GM12892 (cell line): ENCODE data around the gene ADGRG6.
"Not testable (repeated sequence)": the region's sequence is repeated elsewhere in the genome, so short reads cannot be mapped to it uniquely, and the experiment has no call there.

Source experiments
- DNase-seq: peaks from one replicate; pipeline ENCODE4 v3.0.0; 2011; ENCODE audit not compliant: insufficient read length
- FAIRE-seq: peaks from 2 replicates; lab custom pipeline; 2011; peaks lifted over from hg19 to GRCh38; lab: Jason Lieb, UNC
- POLR2A ChIP-seq: IDR thresholded peaks from 2 replicates; pipeline ENCODE4 v1.6.1; 2011; ENCODE audit warnings: low read depth, low read length, control low read depth
- POLR2AphosphoS5 ChIP-seq: IDR thresholded peaks from 2 replicates; pipeline ENCODE4 v1.6.1; 2011; ENCODE audit warnings: low read depth, low read length, control low read depth
- TAF1 ChIP-seq: IDR thresholded peaks from 2 replicates; pipeline ENCODE4 v1.6.1; 2011; ENCODE audit warnings: low read depth, mild to moderate bottlenecking, control low read depth, low read length, borderline replicate concordance

Gene ADGRG6

DNA sequence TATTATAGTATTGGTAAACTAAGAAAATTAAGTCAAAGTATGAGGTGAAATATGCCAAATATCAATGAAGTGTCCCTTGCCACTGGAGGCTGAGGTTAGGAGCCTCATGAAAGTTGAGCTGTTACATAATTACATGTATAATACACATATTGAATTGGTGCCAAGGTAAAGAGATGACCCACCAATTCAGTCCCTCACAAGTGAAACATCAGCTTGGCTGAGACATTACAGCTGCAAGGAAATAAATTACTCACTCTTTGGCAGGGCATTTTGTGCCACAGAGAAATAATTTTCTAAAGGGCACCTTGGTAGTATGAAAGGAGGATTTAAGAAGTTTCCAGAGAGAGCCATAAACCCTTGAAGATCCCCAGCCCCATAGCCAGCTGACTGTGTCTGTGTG lies 127.4 kb downstream of the ADGRG6 start:
- TF ChIP-seq TAF1 = no peak
- TF ChIP-seq POLR2AphosphoS5 = no peak
- no peak for TF ChIP-seq POLR2A
- DNase-seq (no peak), FAIRE-seq (no peak)

DNA sequence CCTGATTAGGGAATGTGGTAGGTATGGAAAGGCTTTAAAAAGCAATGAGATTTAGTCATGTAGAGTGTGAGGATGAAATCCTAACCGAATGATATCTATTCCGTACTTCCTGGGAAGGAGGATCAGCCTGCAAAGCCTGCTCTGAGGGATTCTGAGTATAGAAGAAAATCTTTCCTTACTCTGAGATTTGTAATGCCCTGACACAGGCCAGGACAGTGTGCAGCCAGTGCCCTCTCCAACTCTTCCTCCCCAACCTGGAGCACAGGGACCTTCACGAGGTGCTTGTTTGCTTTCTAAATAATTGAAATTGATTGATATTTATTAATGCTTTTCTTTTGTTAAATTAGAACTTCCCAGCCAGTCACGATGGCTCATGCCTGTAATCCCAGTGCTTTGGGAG lies 131.6 kb downstream of the ADGRG6 start:
- TF ChIP-seq POLR2A = no peak
- TF ChIP-seq TAF1 = no peak
- TF ChIP-seq POLR2AphosphoS5 = no peak
- no peak for DNase-seq
- no peak for FAIRE-seq

DNA sequence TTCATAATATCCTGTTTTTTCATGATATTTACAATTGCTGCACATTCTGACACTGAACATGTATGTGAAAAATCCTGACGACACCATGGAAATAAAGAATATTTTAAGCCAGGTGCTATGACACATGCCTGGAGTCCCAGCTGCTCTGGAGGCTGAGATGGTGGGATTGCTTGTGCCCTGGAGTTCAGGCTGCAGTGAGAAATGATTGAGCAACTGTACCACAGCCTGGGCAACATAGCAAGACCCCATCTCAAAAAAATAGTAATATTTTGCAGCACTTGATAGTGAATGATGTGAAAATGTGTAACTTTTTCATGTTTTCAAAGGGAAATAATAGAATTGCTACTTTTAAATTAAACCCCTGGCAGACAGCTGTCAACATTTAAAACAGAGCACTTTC lies 137.1 kb downstream of the ADGRG6 start:
- FAIRE-seq (no peak), DNase-seq (no peak)
- TF ChIP-seq POLR2AphosphoS5 = no peak
- no peak for TF ChIP-seq TAF1
- TF ChIP-seq POLR2A = no peak

DNA sequence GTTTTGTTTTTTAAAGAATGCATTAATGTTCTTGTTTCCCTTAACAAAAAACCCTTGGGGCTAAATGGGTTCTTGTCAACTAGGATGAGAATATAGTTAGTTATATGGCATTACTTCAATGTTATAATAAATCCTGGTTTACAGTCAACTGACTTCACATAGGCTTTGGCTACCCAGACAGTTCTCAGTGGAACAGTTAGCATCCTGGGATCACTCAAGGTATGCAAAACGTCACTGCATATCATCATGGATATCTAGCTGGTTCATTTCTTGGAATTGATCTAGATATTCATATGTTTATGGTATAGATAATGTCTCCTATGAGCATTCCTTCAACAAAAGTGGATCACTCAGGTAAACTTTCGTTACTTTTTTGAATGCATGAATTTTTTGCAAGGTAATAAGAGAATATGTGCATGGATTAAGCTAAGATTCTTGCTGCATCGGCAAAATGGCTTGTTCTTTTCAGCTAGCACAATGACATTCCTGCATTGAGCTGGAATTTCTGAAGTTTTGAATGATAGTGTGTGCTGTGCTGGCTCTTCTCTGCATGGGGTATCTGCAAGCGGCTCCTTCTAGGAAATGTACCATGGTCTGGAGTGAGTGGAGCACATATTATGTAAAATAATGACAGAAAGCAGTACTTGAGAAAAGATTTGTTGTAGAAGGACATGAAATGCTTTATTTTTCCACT lies 138.9 kb downstream of the ADGRG6 start:
- FAIRE-seq (no peak), DNase-seq (no peak)
- no peak for TF ChIP-seq TAF1

DNA sequence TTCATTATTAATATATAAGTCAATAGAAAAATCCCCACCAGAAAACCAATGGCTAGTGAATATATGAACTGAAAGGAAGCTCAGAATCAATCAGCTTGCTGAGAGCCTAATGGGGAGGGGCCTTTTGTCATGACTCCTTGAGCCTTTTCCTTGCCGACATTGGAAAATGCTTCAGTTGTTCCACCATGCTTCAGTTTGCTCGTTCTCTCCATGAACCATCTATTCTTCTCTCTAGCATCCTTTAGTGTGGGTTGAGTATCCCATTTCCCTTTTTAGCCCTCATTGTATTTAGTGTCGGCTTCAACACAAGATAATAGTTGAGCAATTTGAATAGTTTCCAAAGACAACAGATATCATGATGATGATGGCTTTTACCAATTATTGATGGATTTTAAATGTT lies 139.9 kb downstream of the ADGRG6 start:
- TF ChIP-seq TAF1 (no peak), POLR2A (no peak)
- no peak for FAIRE-seq
- DNase-seq = no peak

DNA sequence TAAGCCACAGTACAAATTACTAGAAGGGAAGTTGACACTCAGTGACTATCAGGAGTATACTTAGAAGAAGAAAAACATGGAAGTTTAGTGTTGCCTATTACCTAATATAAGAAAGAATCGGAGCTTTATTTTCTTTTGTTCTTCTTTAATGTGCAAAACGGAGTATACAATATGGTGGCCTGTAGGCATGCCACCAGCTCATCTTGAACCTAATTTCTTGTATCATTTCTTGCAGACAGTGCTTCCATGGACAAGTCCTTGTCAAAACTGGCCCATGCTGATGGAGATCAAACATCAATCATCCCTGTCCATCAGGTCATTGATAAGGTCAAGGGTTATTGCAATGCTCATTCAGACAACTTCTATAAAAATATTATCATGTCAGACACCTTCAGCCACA lies 141.3 kb downstream of the ADGRG6 start:
- no peak for DNase-seq
- TF ChIP-seq POLR2AphosphoS5 (no peak), POLR2A (no peak), TAF1 (no peak)
- FAIRE-seq = no peak

DNA sequence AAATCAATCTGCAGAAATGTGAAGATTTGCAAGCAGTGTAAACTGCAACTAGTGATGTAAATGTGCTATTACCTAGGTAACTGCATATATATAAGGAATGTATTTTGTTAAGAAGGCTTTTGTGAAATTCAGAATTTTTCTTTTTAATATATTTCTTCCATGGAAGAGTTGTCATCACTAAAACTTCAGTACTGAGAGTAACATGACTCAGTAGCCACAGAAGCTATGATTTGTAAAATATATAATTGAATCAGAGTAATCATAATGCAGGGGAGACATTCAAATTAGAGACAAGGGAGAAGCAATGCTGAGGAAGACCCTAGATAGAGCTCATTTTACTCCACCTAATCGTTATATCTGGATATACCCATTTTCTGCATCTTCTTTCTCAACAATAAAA lies 141.7 kb downstream of the ADGRG6 start:
- no peak for FAIRE-seq
- DNase-seq = no peak

DNA sequence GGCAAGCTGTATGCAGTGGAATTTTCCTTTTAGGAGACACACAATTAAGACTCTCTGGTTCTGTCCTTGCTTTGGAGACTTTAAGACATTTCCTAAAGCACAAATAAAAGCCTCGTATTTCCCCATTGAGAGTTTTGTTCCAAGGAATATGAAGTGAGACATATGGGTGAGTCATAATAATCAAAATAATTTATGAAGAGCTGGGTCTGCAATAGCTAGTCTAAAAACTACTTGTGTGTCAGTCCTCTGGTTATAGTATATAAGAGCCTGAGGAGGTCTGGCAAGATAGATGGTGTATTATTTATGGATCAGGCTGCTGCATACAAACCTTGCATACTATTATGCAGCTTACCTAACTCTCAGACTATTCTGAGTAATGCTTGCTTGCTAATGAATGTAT lies 142.6 kb downstream of the ADGRG6 start:
- FAIRE-seq (no peak), DNase-seq (no peak)
- TF ChIP-seq POLR2AphosphoS5 (no peak), TAF1 (no peak), POLR2A (no peak)

More for the DNA sequence above, 141.7 kb downstream of the ADGRG6 start:
- TF ChIP-seq POLR2A (no peak), POLR2AphosphoS5 (no peak), TAF1 (no peak)

DNA sequence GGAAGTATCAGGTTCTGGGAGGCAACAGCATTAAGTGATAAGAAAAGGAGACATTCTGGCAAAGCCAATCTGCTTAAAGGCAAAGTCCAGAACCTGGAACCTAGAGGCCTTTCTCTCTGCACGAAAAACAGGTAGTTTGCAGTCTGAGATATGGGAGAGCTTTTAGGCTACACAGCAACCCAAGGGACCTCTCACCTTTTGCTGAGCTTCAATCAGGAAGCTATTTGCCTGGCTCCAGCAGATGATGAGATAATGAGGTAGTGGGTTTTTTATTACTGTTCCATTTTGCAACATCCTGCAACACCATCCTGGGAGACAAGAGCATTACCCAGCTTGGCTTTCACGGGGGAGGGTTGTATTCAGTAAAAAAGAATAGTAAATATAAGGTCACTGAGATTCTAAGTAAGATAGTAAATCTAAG lies 143.1 kb downstream of the ADGRG6 start:
- FAIRE-seq = no peak
- DNase-seq = no peak
- TF ChIP-seq TAF1 (no peak), POLR2A (no peak), POLR2AphosphoS5 (no peak)

DNA sequence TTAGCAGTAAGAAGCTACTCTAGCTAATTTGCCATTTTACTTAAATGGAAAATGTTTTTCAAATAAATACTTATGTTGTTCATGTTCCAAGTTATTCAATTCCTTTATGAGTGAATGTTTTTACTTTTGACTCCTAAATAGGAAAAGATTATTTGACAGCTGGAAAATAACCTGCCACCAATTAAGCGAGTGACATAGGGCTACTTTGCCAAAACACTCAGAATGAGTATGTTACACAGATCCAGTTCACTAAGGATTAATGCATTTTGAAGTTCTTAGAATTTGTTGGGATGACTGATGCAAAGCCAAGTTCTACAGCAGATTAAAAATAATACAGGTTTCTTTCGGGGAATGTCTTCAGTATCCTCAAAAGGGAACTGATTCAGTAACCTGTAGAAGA lies 144.4 kb downstream of the ADGRG6 start:
- no peak for FAIRE-seq
- DNase-seq = no peak
- TF ChIP-seq POLR2AphosphoS5 = no peak
- TF ChIP-seq TAF1 = no peak
- no peak for TF ChIP-seq POLR2A

DNA sequence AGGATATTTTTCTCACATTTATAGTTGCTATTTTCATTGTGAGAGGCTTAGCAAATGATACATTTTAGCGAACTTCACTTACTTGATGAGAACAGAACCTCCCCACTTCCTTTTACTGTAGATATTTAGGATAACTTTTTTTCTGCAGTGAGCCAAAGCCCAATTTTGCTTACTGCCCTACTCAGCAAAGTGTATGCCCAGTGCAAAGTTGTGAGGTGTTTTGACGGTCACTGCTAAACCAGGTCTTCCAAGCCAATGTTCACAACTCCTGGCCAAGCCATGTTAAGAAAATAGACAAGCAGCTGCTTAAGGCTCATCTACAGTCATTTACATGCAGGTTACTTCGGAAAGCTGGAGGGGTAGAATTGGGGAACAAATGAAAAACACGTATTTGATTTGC lies 144.8 kb downstream of the ADGRG6 start:
- no peak for FAIRE-seq
- TF ChIP-seq TAF1 = no peak
- no peak for TF ChIP-seq POLR2A
- no peak for TF ChIP-seq POLR2AphosphoS5
- DNase-seq = no peak

DNA sequence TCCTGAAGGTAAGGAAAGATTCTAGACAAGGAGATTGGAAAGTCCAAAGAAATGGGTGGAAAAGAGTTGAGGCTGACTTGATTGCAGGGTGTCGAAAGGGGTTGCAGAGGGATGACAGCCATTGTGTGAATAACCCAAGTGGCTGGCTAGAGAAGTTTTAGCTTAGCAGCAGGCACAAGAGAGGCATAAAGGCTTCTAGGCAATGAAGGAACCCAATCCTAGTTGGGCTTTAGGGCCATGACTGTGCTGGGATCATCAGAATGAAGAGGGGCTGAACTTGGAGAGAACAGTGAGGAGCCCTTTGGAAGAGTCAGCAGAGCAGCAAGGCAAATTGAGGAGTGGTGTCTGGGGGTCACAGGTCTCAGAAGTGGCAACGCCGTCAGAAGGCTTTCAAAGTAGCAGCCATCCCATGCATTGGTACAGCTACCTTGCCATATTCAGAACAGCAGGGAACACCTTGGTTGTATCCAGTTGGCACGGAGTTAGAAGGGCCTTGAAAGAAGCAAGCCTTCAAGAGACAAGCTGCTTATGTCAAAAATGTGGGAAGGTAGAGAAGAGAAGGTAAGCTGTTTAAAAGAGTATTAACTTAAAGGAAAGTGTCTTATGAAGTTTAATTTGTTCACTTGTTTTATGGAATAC lies 146.4 kb downstream of the ADGRG6 start:
- TF ChIP-seq POLR2AphosphoS5 (no peak), POLR2A (no peak)
- DNase-seq (no peak), FAIRE-seq (no peak)

DNA sequence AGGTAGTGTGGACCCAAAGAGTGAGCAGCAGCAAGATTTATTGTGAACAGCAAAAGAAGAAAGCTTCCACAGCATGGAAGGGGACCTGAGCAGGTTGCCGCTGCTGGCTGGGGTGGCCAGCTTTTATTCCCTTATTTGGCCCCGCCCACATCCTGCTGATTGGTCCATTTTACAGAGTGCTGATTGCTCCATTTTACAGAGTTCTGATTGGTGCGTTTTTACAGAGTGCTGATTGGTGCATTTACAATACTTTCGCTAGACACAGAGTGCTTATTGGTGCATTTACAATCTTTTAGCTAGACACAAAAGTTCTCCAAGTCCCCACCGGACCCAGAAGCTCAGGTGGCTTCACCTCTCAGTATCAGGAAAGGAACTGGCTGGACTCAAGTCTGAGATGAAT lies 149.0 kb downstream of the ADGRG6 start:
- FAIRE-seq, DNase-seq: not testable (repeated sequence)
